ENCODE data around the gene DRAXIN. TPM values are rescaled to one million over a fixed set of nuclear protein-coding genes. Genes with fewer than 3 reads are reported as not detected.

Gene DRAXIN
- total RNA-seq, 1 experiment from 2014 or later: 20.5 TPM

GRCh38 chr1:11766429-11766776 is 74.9 kb downstream of the DRAXIN start:
- no peak overlapping the region for H3K18ac ChIP-seq (ENCODE audit: insufficient read length, low read depth, low read length)
- no peak overlapping the region for H2AFZ ChIP-seq (ENCODE audit: low read length)
- no peaks in the 10 kb centered on the region for H3K79me1 ChIP-seq (ENCODE audit: insufficient read depth, low read depth, low read length, poor library complexity, severe bottlenecking)
- no peak overlapping the region for H3K27ac Mint-ChIP-seq
- H3K9me3 ChIP-seq (ENCODE audit: control insufficient read depth, low read depth, low read length): no peaks in the 10 kb centered on the region
- H3K9ac ChIP-seq (ENCODE audit: extremely low read depth, insufficient read length, low read length): no peak overlapping the region
- H3K56ac ChIP-seq (ENCODE audit: insufficient read length, low read depth, low read length): no peak overlapping the region
- no peak overlapping the region for H4K91ac ChIP-seq (ENCODE audit: insufficient read length, low read depth, low read length)
- no peaks in the 10 kb centered on the region for H3K79me2 ChIP-seq (ENCODE audit: insufficient read depth, low read length)
- no peaks in the 10 kb centered on the region for H4K20me1 ChIP-seq (ENCODE audit: control insufficient read depth, insufficient read depth, insufficient read length)
- H3K4me2 ChIP-seq (ENCODE audit: insufficient read depth, insufficient read length, low read length): no peak overlapping the region
- H3T11ph ChIP-seq (ENCODE audit: low read length): no peak overlapping the region
- no peak overlapping the region for H2BK12ac ChIP-seq (ENCODE audit: insufficient read length, low read depth, low read length)
- H2BK120ac ChIP-seq (ENCODE audit: low read depth, low read length, poor library complexity, severe bottlenecking): no peak overlapping the region
- no peak overlapping the region for H3K23ac ChIP-seq (ENCODE audit: insufficient read length, low read depth, low read length)
- H4K8ac ChIP-seq (replicated peaks; ENCODE audit: insufficient read length, low read depth, low read length): no peak overlapping the region
- H3K27me3 Mint-ChIP-seq (ENCODE audit: low read depth): peaks cover 52% of the 10 kb centered on the region
- H4K5ac ChIP-seq (ENCODE audit: insufficient read length, low read depth, low read length): no peak overlapping the region
- H3K4me1 Mint-ChIP-seq: peaks cover 10 to 18% of the 10 kb centered on the region in 2 experiments
- peaks cover 7% of the 10 kb centered on the region; the same call in 1 of the 2 replicates for H3K27me3 ChIP-seq (ENCODE audit: insufficient read depth, low read length)
- H3K4me1 ChIP-seq (ENCODE audit: insufficient read depth, low read length): no peaks in the 10 kb centered on the region
- H3K4ac ChIP-seq (ENCODE audit: low read depth, low read length): no peak overlapping the region
- H2BK15ac ChIP-seq (ENCODE audit: low read depth, low read length): no peak overlapping the region
- no peak overlapping the region for H2BK20ac ChIP-seq (ENCODE audit: low read depth, low read length, poor library complexity, severe bottlenecking)
- H3K23me2 ChIP-seq (ENCODE audit: insufficient read length, low read depth, low read length, poor library complexity, severe bottlenecking): no peaks in the 10 kb centered on the region
- TF ChIP-seq, protein P1, sequence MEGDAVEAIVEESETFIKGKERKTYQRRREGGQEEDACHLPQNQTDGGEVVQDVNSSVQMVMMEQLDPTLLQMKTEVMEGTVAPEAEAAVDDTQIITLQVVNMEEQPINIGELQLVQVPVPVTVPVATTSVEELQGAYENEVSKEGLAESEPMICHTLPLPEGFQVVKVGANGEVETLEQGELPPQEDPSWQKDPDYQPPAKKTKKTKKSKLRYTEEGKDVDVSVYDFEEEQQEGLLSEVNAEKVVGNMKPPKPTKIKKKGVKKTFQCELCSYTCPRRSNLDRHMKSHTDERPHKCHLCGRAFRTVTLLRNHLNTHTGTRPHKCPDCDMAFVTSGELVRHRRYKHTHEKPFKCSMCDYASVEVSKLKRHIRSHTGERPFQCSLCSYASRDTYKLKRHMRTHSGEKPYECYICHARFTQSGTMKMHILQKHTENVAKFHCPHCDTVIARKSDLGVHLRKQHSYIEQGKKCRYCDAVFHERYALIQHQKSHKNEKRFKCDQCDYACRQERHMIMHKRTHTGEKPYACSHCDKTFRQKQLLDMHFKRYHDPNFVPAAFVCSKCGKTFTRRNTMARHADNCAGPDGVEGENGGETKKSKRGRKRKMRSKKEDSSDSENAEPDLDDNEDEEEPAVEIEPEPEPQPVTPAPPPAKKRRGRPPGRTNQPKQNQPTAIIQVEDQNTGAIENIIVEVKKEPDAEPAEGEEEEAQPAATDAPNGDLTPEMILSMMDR (conservative IDR thresholded peaks at IDR 0.05): no peak
- no CpG with 5 or more reads among the region's 14 CpGs for WGBS (ENCODE audit: extremely low coverage, insufficient read length, low lambda C conversion rate)
- H3K36me3 Mint-ChIP-seq (ENCODE audit: insufficient read depth in 1 of 3, low read depth in 3 of 3): no peaks in the 10 kb centered on the region
- H3K4me3 Mint-ChIP-seq: no peak overlapping the region
- H3K9me3 Mint-ChIP-seq: peaks cover 0 to 3% of the 10 kb centered on the region in 2 experiments; a peak in 2 of 5 replicates
- no peak overlapping the region for H2AK5ac ChIP-seq (ENCODE audit: insufficient read length, low read length)
- H3K14ac ChIP-seq (ENCODE audit: insufficient read depth, low read length): no peak overlapping the region
- H3K27ac ChIP-seq (ENCODE audit: insufficient read length, low read depth, low read length): no peak overlapping the region
- DNase-seq: no peak
- no peak overlapping the region for H2BK5ac ChIP-seq (ENCODE audit: insufficient read length, low read length)

All from H9 (cell line).